ENCODE results near the gene PPP1R1A. TPM values are rescaled to one million over a fixed set of nuclear protein-coding genes. Genes with fewer than 3 reads are reported as not detected.

Gene PPP1R1A
- total and polyA plus RNA-seq, 2 experiments from 2014 or later, result 7.6 to 26.9 TPM

DNA sequence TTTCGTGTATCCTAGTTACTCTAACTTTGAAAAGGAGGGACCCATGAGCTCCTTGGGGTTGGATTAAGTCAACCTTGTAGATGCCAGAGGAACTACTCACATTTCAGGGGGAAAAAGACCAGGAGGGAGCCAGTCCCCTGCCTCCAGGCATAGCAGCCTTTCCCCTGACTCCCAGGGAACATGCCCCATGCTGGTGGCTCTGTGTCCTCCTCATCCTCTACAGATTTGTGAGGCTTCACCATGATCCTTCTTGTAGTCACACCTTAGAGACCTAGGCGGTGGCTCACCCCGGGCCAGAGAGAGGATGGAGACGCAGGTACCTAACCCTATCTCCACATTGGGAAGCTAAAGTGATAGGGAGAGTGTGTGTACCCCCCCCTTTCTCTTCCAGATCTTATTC, 16.0 kb upstream of the PPP1R1A start (continued):
- TF ChIP-seq JUNB (IDR thresholded peaks at IDR 0.05; ENCODE audit: unreplicated experiment), result no peak

DNA sequence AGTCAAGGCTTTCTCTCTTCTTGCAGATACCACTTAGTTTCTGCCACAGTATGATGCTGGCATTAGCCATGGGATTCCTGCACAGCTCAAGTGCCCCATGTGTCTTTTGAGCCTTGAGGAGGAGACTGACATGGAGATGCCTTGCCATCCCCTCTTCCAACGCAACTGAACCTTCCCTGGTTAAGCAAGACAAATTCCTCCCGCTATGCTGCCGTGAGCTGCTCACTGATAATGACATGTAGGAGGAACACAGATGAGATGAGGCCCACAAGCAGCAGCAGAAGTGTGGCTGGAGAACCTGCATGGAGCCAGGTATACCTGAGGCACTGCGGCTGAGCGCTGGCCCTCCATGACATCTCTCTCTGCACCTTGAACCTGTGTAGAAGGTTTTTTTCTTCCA, 15.4 kb upstream of the PPP1R1A start:
- no peaks in the 10 kb centered on the region for H3K36me3 Mint-ChIP-seq (ENCODE audit: low read depth)
- Histone ChIP-seq H3K79me2 (replicated peaks; ENCODE audit: insufficient read depth) (no peaks in the 10 kb centered on the region), H2AFZ (peak overlapping the region; percentile 1; the same call in 1 of the 2 replicates), H3K9me2 (ENCODE audit: insufficient read depth) (no peaks in the 10 kb centered on the region), H3K4me3 (no peak overlapping the region), H3K27ac (ENCODE audit: low read depth) (no peak overlapping the region), H3K36me3 (ENCODE audit: insufficient read depth) (no peaks in the 10 kb centered on the region), H3K4me1 (ENCODE audit: insufficient read depth) (no peaks in the 10 kb centered on the region; the same call in 1 of the 2 replicates), H4K20me1 (replicated peaks; ENCODE audit: insufficient read depth) (no peaks in the 10 kb centered on the region), H3K27me3 (ENCODE audit: insufficient read depth) (0 out of 2 replicates have a peak, but pooled peaks cover under 1% of the 10 kb centered on the region), H3K4me2 (no peak overlapping the region), H3F3A (replicated peaks; ENCODE audit: low read depth) (no peaks in the 10 kb centered on the region)
- H3K27me3 Mint-ChIP-seq (ENCODE audit: insufficient read depth, low read depth, poor library complexity), result peaks cover 3% of the 10 kb centered on the region
- H3K4me3 Mint-ChIP-seq, result no peak overlapping the region
- ATAC-seq, result no peak
- no peak for DNase-seq (ENCODE audit: low spot score)
- H3K27ac Mint-ChIP-seq, result no peak overlapping the region
- H3K4me1 Mint-ChIP-seq, result peaks cover 6% of the 10 kb centered on the region; the same call in 2 of the 3 replicates
- TF ChIP-seq, protein P1, sequence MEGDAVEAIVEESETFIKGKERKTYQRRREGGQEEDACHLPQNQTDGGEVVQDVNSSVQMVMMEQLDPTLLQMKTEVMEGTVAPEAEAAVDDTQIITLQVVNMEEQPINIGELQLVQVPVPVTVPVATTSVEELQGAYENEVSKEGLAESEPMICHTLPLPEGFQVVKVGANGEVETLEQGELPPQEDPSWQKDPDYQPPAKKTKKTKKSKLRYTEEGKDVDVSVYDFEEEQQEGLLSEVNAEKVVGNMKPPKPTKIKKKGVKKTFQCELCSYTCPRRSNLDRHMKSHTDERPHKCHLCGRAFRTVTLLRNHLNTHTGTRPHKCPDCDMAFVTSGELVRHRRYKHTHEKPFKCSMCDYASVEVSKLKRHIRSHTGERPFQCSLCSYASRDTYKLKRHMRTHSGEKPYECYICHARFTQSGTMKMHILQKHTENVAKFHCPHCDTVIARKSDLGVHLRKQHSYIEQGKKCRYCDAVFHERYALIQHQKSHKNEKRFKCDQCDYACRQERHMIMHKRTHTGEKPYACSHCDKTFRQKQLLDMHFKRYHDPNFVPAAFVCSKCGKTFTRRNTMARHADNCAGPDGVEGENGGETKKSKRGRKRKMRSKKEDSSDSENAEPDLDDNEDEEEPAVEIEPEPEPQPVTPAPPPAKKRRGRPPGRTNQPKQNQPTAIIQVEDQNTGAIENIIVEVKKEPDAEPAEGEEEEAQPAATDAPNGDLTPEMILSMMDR (conservative IDR thresholded peaks at IDR 0.05; ENCODE audit: low read depth in 2 of 2), result no peak
- TF ChIP-seq, protein P2, sequence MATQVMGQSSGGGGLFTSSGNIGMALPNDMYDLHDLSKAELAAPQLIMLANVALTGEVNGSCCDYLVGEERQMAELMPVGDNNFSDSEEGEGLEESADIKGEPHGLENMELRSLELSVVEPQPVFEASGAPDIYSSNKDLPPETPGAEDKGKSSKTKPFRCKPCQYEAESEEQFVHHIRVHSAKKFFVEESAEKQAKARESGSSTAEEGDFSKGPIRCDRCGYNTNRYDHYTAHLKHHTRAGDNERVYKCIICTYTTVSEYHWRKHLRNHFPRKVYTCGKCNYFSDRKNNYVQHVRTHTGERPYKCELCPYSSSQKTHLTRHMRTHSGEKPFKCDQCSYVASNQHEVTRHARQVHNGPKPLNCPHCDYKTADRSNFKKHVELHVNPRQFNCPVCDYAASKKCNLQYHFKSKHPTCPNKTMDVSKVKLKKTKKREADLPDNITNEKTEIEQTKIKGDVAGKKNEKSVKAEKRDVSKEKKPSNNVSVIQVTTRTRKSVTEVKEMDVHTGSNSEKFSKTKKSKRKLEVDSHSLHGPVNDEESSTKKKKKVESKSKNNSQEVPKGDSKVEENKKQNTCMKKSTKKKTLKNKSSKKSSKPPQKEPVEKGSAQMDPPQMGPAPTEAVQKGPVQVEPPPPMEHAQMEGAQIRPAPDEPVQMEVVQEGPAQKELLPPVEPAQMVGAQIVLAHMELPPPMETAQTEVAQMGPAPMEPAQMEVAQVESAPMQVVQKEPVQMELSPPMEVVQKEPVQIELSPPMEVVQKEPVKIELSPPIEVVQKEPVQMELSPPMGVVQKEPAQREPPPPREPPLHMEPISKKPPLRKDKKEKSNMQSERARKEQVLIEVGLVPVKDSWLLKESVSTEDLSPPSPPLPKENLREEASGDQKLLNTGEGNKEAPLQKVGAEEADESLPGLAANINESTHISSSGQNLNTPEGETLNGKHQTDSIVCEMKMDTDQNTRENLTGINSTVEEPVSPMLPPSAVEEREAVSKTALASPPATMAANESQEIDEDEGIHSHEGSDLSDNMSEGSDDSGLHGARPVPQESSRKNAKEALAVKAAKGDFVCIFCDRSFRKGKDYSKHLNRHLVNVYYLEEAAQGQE (IDR thresholded peaks at IDR 0.05; ENCODE audit: unreplicated experiment), result no peak
- TF ChIP-seq STAT1 (IDR thresholded peaks at IDR 0.05; ENCODE audit: unreplicated experiment), result no peak
- TF ChIP-seq POLR2AphosphoS5 (IDR thresholded peaks at IDR 0.05; ENCODE audit: low read depth), result no peak
- no peak for TF ChIP-seq EZH2 (IDR thresholded peaks at IDR 0.05; ENCODE audit: low read depth, unreplicated experiment)
- no peaks in the 10 kb centered on the region for H3K9me3 Mint-ChIP-seq

DNA sequence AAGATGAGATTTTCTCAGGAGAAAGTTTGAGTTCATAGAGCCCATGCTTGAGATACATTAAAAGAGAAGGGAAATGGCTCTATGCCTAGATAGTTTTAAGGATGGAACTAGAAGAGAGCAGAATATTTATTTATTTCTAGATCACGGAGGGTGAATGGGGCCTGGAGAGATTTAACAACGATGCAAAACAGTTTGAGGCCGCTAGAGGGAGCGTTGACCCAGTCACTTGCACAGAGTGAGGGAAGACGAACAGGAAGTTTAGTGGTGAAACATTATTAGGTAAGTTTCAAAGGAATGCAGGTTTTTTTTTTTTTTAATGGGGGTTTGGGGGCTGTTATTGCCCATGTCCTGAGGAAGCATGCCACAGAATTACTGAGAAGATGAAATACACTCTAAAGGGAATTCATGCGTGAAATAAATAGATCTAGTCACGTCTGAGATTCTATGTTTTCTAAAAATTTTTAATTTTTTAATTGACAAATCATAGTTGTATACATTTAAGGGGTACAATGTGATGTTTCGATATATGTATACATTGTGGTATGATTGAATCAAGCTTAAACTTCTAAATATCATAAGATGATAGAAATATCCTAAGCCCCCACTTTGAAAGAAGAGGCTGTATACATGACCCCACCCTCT, 14.8 kb upstream of the PPP1R1A start:
- Mint-ChIP-seq H3K36me3 (ENCODE audit: low read depth) (no peaks in the 10 kb centered on the region), H3K27me3 (ENCODE audit: insufficient read depth, low read depth, poor library complexity) (peaks cover 5% of the 10 kb centered on the region), H3K4me1 (peaks cover 2% of the 10 kb centered on the region; the same call in 2 of the 3 replicates), H3K27ac (no peak overlapping the region), H3K4me3 (no peak overlapping the region), H3K9me3 (no peaks in the 10 kb centered on the region)
- TF ChIP-seq ZNF114 (CRISPR knock-in tag; IDR thresholded peaks at IDR 0.05), result no peak
- TF ChIP-seq, protein P1 (conservative IDR thresholded peaks at IDR 0.05; ENCODE audit: low read depth in 2 of 2), result peak; percentile 86 to 93
- Histone ChIP-seq H3K9me2 (ENCODE audit: insufficient read depth) (no peaks in the 10 kb centered on the region), H3K36me3 (ENCODE audit: insufficient read depth) (no peaks in the 10 kb centered on the region), H3K4me1 (ENCODE audit: insufficient read depth) (no peaks in the 10 kb centered on the region; the same call in 1 of the 2 replicates), H3K27me3 (ENCODE audit: insufficient read depth) (no peaks in the 10 kb centered on the region), H3K4me3 (no peak overlapping the region), H3K79me2 (replicated peaks; ENCODE audit: insufficient read depth) (no peaks in the 10 kb centered on the region), H2AFZ (no peak overlapping the region), H3K4me2 (no peak overlapping the region), H3F3A (replicated peaks; ENCODE audit: low read depth) (no peaks in the 10 kb centered on the region), H4K20me1 (replicated peaks; ENCODE audit: insufficient read depth) (no peaks in the 10 kb centered on the region), H3K27ac (ENCODE audit: low read depth) (no peak overlapping the region)
- ATAC-seq, result peak; percentile 93
- peak; percentile 85 for DNase-seq (ENCODE audit: low spot score)
